HL-60 (cell line): ENCODE results near the gene OSBPL2.

Experiments used
- CTCF ChIP-seq: IDR thresholded peaks from one replicate; pipeline ENCODE4 v1.5.1; 2011; ENCODE audit warnings: low read length, control low read depth, inconsistent platforms; ENCODE audit not compliant: insufficient read depth
- GABPA ChIP-seq: IDR thresholded peaks from 2 replicates; pipeline ENCODE4 v1.6.1; 2012; ENCODE audit warnings: low read depth
- POLR2AphosphoS5 ChIP-seq: IDR thresholded peaks from 2 replicates; pipeline ENCODE4 v1.6.1; 2012; ENCODE audit warnings: low read depth

DNA sequence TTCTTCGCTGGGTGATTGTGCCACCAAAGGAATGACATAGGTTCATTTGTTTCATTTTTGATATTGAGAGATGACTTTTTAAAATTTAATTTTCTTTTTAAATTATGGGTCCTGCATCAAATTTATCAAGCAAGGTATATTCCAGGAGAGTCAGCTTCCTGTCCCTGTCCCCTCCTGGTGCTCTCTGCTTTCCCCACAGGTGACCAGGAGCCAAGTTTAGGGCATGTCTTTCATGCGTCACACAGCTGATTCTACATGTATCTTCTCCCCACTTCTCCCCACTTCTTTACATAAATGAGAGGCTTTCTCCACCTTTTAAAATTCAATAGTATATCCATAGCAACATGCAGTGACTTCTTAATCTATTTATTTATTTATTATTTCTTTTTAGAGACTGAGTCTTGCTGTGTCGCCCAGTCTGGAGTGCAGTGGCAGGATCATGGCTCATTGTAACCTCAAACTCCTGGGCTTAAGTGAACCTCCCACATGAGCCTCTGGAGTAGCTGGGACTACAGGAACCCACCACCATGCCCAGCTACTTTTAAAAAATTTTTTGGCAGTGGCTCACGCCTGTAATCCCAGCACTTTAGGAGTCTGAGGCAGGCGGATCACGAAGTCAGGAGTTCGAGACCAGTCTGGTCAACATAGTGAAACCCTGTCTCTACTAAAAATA is 30.0 kb downstream of the OSBPL2 start:
- TF ChIP-seq CTCF, result no peak
- TF ChIP-seq POLR2AphosphoS5, result no peak
- TF ChIP-seq GABPA, result no peak
